Right lobe of liver (tissue), 4 donors: Measurements from ENCODE around the gene GABRB3.

Experiments used
- CTCF ChIP-seq, 4 donors: fragments of 200-600 bp in 3 of 4; fragments of 450-650 bp in 1 of 4; IDR thresholded peaks; one replicate each; pipeline versions ENCODE4 v1.5.1 to v1.8.0; 2016 to 2022; ENCODE audit warnings: antibody characterized with exemption in 4 of 4, mild to moderate bottlenecking in 2 of 4
- POLR2A ChIP-seq: fragments of 450-650 bp; IDR thresholded peaks from one replicate; pipeline ENCODE4 v1.6.1; 2017; ENCODE audit warnings: antibody characterized with exemption, mild to moderate bottlenecking
- donor health status: DM: no; HTN: no; CAD: no.
- donor health status: DM: no; HTN: no; CAD: no.
- donor health status: DM: no; HTN: yes; CAD: no.

GRCh38 chr15:26739791-26740190 lies 33.1 kb downstream of the GABRB3 start:
- TF ChIP-seq CTCF (IDR thresholded peaks at IDR 0.05) = no peak
- TF ChIP-seq POLR2A = no peak
